GM12878 (cell line): ENCODE results near the gene SCGB3A2. TPM values are rescaled to one million over a fixed set of nuclear protein-coding genes. Genes with fewer than 3 reads are reported as not detected.

ENCODE experiments used
- ATAC-seq: fragments of 200-7000 bp; cut with Tn5 transposase; 3 replicates; pipeline ENCODE4 v1.9.1; 2020; ENCODE audit warnings: mild to moderate bottlenecking, moderate library complexity
- BruUV-seq: library from RNA; stranded (reverse); fragments of 400-500 nt; replicated peaks from 2 replicates; lab custom pipeline; 2021; lab: Mats Ljungman, UMichigan
- CTCF ChIA-PET: fragments of 300-600 bp; sonication (Branson Sonifier 250); formaldehyde crosslinking; extraction: SDS; loops from one replicate; lab custom pipeline; 2021; ENCODE audit warnings: inconsistent platforms; lab: Yijun Ruan, JAX
- POLR2A ChIA-PET: fragments of 350-600 bp; formaldehyde crosslinking; extraction: SDS; loops from one replicate; lab custom pipeline; 2021; ENCODE audit warnings: inconsistent platforms; lab: Charles Lee
- RAD21 ChIA-PET: fragments of 300-600 bp; sonication (Branson Sonifier 250); formaldehyde crosslinking; loops from one replicate; lab custom pipeline; 2023; ENCODE audit warnings: antibody characterized with exemption; ENCODE audit not compliant: unreplicated experiment; lab: Charles Lee
- SMC1A ChIA-PET: fragments of 300-600 bp; sonication (Branson Sonifier 250); formaldehyde crosslinking; loops from one replicate; lab custom pipeline; 2023; ENCODE audit not compliant: unreplicated experiment, uncharacterized antibody; lab: Charles Lee
- DNase-seq: peaks from one replicate; pipeline ENCODE4 v3.0.0-alpha.2; 2011; ENCODE audit warnings: low read depth, low spot score
- FAIRE-seq: peaks from 3 replicates; lab custom pipeline; 2011; peaks lifted over from hg19 to GRCh38; lab: Jason Lieb, UNC
- H2AFZ ChIP-seq: 2 replicates; pipeline ENCODE4 v1.6.0; 2011; ENCODE audit warnings: low read depth, low read length, control low read depth; ENCODE audit not compliant: control insufficient read depth
- H3K27ac ChIP-seq: 2 replicates; pipeline ENCODE4 v1.5.1; 2011; ENCODE audit warnings: control low read depth; ENCODE audit not compliant: control insufficient read depth, insufficient read depth
- H3K27me3 ChIP-seq, 2 experiments: replicated peaks in 1 of 2; 2 replicates each; pipeline versions ENCODE4 v1.6.0 to v1.6.1; 2011; ENCODE audit warnings: low read length in 1 of 2; ENCODE audit not compliant: control insufficient read depth in 2 of 2, insufficient read depth in 2 of 2
- H3K36me3 ChIP-seq, 2 experiments: 2 replicates each; pipeline ENCODE4 v1.5.1; 2011; ENCODE audit warnings: low read length in 1 of 2; ENCODE audit not compliant: control insufficient read depth in 2 of 2, insufficient read depth in 2 of 2
- H3K4me1 ChIP-seq: 2 replicates; pipeline ENCODE4 v1.6.1; 2011; ENCODE audit warnings: mild to moderate bottlenecking, low read length, moderate library complexity, mixed read lengths; ENCODE audit not compliant: control insufficient read depth, insufficient read depth
- H3K4me2 ChIP-seq: 2 replicates; pipeline ENCODE4 v1.6.0; 2011; ENCODE audit warnings: control low read depth; ENCODE audit not compliant: control insufficient read depth, insufficient read depth
- H3K4me3 ChIP-seq: fragments of 200-600 bp; sonication (generic); 2 replicates; pipeline ENCODE4 v1.5.1; 2016
- H3K79me2 ChIP-seq: 2 replicates; pipeline ENCODE4 v1.6.0; 2011; ENCODE audit warnings: low read length; ENCODE audit not compliant: control insufficient read depth, insufficient read depth
- H3K9ac ChIP-seq: 2 replicates; pipeline ENCODE4 v1.8.0; 2011; ENCODE audit warnings: low read length, control low read depth, mixed read lengths; ENCODE audit not compliant: control insufficient read depth, insufficient read depth
- H3K9me3 ChIP-seq: replicated peaks from 3 replicates; pipeline ENCODE4 v1.5.1; 2011; ENCODE audit warnings: mild to moderate bottlenecking, low read length; ENCODE audit not compliant: control insufficient read depth, insufficient read depth
- H4K20me1 ChIP-seq: 2 replicates; pipeline ENCODE4 v1.6.0; 2011; ENCODE audit not compliant: control insufficient read depth, insufficient read depth
- CEBPB ChIP-seq, 2 experiments: fragments of 150-350 bp in 1 of 2; IDR thresholded peaks; 2 replicates each; pipeline ENCODE4 v1.6.1; 2012 to 2014; ENCODE audit warnings: low read depth in 2 of 2, low read length in 2 of 2, borderline replicate concordance in 1 of 2, inconsistent platforms in 1 of 2
- KLF5 ChIP-seq: fragments of 450-650 bp; IDR thresholded peaks from 2 replicates; pipeline ENCODE4 v1.6.1; 2014; ENCODE audit warnings: mild to moderate bottlenecking; ENCODE audit not compliant: partially characterized antibody
- MEF2B ChIP-seq: fragments of 450-650 bp; IDR thresholded peaks from 2 replicates; pipeline ENCODE4 v1.6.1; 2018; ENCODE audit warnings: mild to moderate bottlenecking, moderate library complexity; ENCODE audit not compliant: partially characterized antibody, poor library complexity, severe bottlenecking
- MXI1 ChIP-seq: fragments of 150-350 bp; IDR thresholded peaks from 2 replicates; pipeline ENCODE4 v1.6.1; 2011; ENCODE audit warnings: low read depth, mild to moderate bottlenecking, inconsistent platforms, low read length, improper control_type of control experiment
- PAX8 ChIP-seq: fragments of 450-650 bp; IDR thresholded peaks from 2 replicates; pipeline ENCODE4 v1.6.1; 2017; ENCODE audit warnings: mild to moderate bottlenecking, moderate library complexity
- SMC3 ChIP-seq: IDR thresholded peaks from 2 replicates; pipeline ENCODE4 v1.6.1; 2011; ENCODE audit warnings: low read length, improper control_type of control experiment, borderline replicate concordance
- SPI1 ChIP-seq: IDR thresholded peaks from 2 replicates; pipeline ENCODE4 v1.6.1; 2011; ENCODE audit warnings: low read depth, mild to moderate bottlenecking, low read length, moderate library complexity, borderline replicate concordance; ENCODE audit not compliant: insufficient read depth
- WGBS: methylation state at CpG from one replicate; pipeline ENCODE4 v1.1.6; 2016; ENCODE audit warnings: low lambda C conversion rate; ENCODE audit not compliant: insufficient replicate concordance, insufficient coverage; ENCODE audit errors: missing lambda C conversion rate; 5-methylcytosine and 5-hydroxymethylcytosine counted together
- in situ Hi-C: fragments of 300-500 bp; cut with MboI; formaldehyde crosslinking; loops from 9 replicates; pipeline ENCODE4 v1.14.3; 2018; ENCODE audit warnings: mixed read lengths
- intact Hi-C: fragments of 100-400 bp; cut with micrococcal nuclease; formaldehyde crosslinking; loops from one replicate; pipeline ENCODE4 v1.14.2; 2022; ENCODE audit not compliant: unreplicated experiment
- polyA plus RNA-seq, 11 experiments: library from polyadenylated mRNA; depleted of rRNA in 4 of 11; unstranded in 6 of 11; stranded (reverse) in 5 of 11; fragments of >200 nt; fragmentation: Nextera tagmentation in 4 of 11; fragmentation: Illumina TruSeq in 1 of 11; extraction: Ambion mirVana in 4 of 11; extraction: Trizol in 1 of 11; gene quantifications; 1 replicate in 1 of 11; 2 replicates in 10 of 11; pipeline versions ENCODE4 v1.2.1 to v1.2.3, GENCODE V29; 2011 to 2016; ENCODE audit warnings: inconsistent platforms in 2 of 11, missing spikeins in 2 of 11, low read depth in 1 of 11
- total RNA-seq, 4 experiments: library from RNA; depleted of rRNA in 3 of 4; stranded (reverse); fragments of >200 nt in 3 of 4; fragmentation: Illumina TruSeq in 1 of 4; extraction: Trizol in 1 of 4; gene quantifications; 2 replicates each; pipeline versions ENCODE4 v1.2.1 to v1.2.3, GENCODE V29; 2013 to 2021
- TF ChIP-seq, protein P1 (sequence below): fragments of 450-650 bp; IDR thresholded peaks from 2 replicates; pipeline ENCODE4 v1.6.1; 2014; ENCODE audit warnings: mild to moderate bottlenecking

The SCGB3A2 gene
- total and polyA plus RNA-seq, 10 of the 15 experiments (the other 5 are each of a cell fraction or from before 2014, with no cell fraction given), result 0.24 TPM; not detected in 9

DNA sequence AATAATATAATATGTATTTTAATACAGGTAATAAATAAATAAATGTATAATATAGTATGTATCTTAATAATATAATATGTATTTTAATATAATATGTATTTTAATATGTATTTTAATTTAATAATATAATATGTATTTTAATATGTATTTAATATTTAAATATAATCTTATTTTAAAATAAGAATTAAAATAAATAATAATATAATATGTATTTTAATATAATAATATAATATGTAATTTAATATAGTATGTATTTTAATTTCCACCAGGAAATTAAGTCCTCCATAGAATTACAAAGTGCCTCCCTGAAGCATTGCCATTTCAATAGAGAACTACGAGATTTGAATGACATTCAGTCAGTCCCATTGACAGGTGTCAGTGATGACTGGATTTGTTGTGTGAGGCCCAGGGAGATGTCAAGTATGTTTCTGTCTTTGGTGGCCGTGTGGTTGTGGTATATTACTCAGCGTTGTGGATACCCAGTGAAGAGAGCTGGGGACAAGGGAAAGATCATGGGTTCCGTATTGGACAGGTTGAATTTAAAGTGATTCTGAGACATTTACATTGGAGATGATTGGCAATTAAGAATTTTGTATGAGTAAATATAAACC is 42.0 kb downstream of the SCGB3A2 start (continued):
- TF ChIP-seq, protein P1, sequence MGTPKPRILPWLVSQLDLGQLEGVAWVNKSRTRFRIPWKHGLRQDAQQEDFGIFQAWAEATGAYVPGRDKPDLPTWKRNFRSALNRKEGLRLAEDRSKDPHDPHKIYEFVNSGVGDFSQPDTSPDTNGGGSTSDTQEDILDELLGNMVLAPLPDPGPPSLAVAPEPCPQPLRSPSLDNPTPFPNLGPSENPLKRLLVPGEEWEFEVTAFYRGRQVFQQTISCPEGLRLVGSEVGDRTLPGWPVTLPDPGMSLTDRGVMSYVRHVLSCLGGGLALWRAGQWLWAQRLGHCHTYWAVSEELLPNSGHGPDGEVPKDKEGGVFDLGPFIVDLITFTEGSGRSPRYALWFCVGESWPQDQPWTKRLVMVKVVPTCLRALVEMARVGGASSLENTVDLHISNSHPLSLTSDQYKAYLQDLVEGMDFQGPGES, result no peak
- no peak for TF ChIP-seq MEF2B
- TF ChIP-seq PAX8, result no peak
- no peak for TF ChIP-seq KLF5
- TF ChIP-seq CEBPB (IDR thresholded peaks at IDR 0.05; ENCODE audit: borderline replicate concordance in 1 of 2, low read depth in 2 of 2, low read length in 2 of 2), result no peak
- TF ChIP-seq MXI1, result no peak
- TF ChIP-seq, all 136 proteins: peak for 0

DNA sequence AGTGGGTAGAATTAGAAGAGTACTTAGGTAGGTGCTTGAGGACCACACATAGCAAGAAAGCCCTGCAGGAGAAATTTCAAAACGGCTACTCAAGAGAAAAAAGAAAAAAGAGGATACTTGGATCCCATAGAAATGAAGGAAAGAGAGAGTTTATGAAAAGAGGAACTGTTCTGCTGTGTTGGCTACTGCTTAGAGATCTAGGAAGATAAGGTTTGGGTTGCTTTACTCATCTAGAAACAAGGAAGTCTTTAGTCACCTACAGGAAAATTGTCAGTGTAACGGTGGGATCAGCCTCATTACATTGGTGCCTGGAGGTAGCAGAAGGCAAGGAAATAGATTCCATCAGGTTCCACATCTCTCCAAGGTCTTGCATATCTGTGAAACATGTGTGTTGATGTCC is 42.6 kb downstream of the SCGB3A2 start:
- no peak for DNase-seq
- Histone ChIP-seq H3K27ac (no peak overlapping the region), H4K20me1 (no peaks in the 10 kb centered on the region), H3K9me3 (no peaks in the 10 kb centered on the region), H3K36me3 (no peaks in the 10 kb centered on the region), H3K27me3 (no peaks in the 10 kb centered on the region), H3K9ac (no peak overlapping the region), H2AFZ (no peak overlapping the region), H3K79me2 (no peaks in the 10 kb centered on the region)
- no peak for ATAC-seq
- RAD21 ChIA-PET, result no interaction called here
- 15% methylated on average over 2 of the region's 2 CpGs for WGBS
- in situ Hi-C loops, result no loop called here
- BruUV-seq, result no TSS peak
- SMC1A ChIA-PET, result no interaction called here
- FAIRE-seq, result no peak
- 0 out of 2 replicates have a peak, but pooled peaks have one; percentile 4 for TF ChIP-seq SPI1
- TF ChIP-seq SMC3, result no peak
- TF ChIP-seq, all 136 proteins: peak for 1
- POLR2A ChIA-PET, result no interaction called here
- Histone ChIP-seq H3K4me2 (no peak overlapping the region), H3K4me1 (no peaks in the 10 kb centered on the region), H3K4me3 (no peak overlapping the region)
- intact Hi-C loops, result no loop called here
- CTCF ChIA-PET, result no interaction called here
